K562 (cell line): ENCODE measurements around the gene DNAJC11. TPM values are rescaled to one million over a fixed set of nuclear protein-coding genes. Genes with fewer than 3 reads are reported as not detected.
A peak's percentile ranks its signal among the peaks of the same experiment; 100 is the strongest.

Experiments used
- ASH1L ChIP-seq: fragments of 450-650 bp; IDR thresholded peaks from 2 replicates; pipeline ENCODE4 v1.6.1; 2018; ENCODE audit warnings: borderline replicate concordance, mild to moderate bottlenecking, low read depth; ENCODE audit not compliant: partially characterized antibody
- CCAR2 ChIP-seq: fragments of 200-400 bp; formaldehyde crosslinking; IDR thresholded peaks from 2 replicates; pipeline ENCODE4 v1.6.1; 2017; ENCODE audit warnings: mild to moderate bottlenecking, low read depth, low read length
- CHD2 ChIP-seq: IDR thresholded peaks from 2 replicates; pipeline ENCODE4 v1.6.1; 2011; ENCODE audit warnings: low read depth, low read length
- ELF1 ChIP-seq: fragments of 200-800 bp; sonication (Bioruptor generic); IDR thresholded peaks from 2 replicates; pipeline ENCODE4 v1.6.1; 2016; ENCODE audit warnings: missing genetic modification characterization, missing compliant biosample characterization
- FOXM1 ChIP-seq, 2 experiments: fragments of 450-650 bp in 1 of 2; sonication (generic) in 1 of 2; formaldehyde crosslinking in 1 of 2; IDR thresholded peaks; 2 replicates each; pipeline versions ENCODE4 v1.6.1 to v1.9.0; 2017 to 2022; ENCODE audit warnings: low read depth in 2 of 2, mild to moderate bottlenecking in 2 of 2, missing genetic modification reagents in 1 of 2, moderate library complexity in 1 of 2
- KAT7 ChIP-seq: sonication (generic); formaldehyde crosslinking; IDR thresholded peaks from 2 replicates; pipeline ENCODE4 v1.8.0; 2022; ENCODE audit warnings: missing genetic modification reagents, mild to moderate bottlenecking, borderline replicate concordance
- KLF6 ChIP-seq: fragments of 250-450 bp; sonication (Bioruptor Pico); IDR thresholded peaks from 2 replicates; pipeline ENCODE4 v1.4.0; 2020; ENCODE audit warnings: mild to moderate bottlenecking, moderate library complexity, borderline replicate concordance
- LARP7 ChIP-seq: fragments of 450-650 bp; IDR thresholded peaks from 2 replicates; pipeline ENCODE4 v1.6.1; 2016
- MITF ChIP-seq: IDR thresholded peaks from 2 replicates; pipeline ENCODE4 v1.6.1; 2014; ENCODE audit warnings: antibody characterized with exemption
- MLX ChIP-seq, 2 experiments: fragments of 450-650 bp in 1 of 2; sonication (generic) in 1 of 2; formaldehyde crosslinking; conservative IDR thresholded peaks; 2 replicates each; pipeline versions ENCODE4 v1.4.0 to v1.8.1; 2020 to 2022; ENCODE audit warnings: mild to moderate bottlenecking in 1 of 2, missing genetic modification reagents in 1 of 2
- MTA3 ChIP-seq: fragments of 450-650 bp; formaldehyde crosslinking; IDR thresholded peaks from 2 replicates; pipeline ENCODE4 v1.6.1; 2017; ENCODE audit warnings: mild to moderate bottlenecking, borderline replicate concordance
- NFATC3 ChIP-seq: fragments of 450-650 bp; IDR thresholded peaks from 2 replicates; pipeline ENCODE4 v1.6.1; 2017; ENCODE audit warnings: mild to moderate bottlenecking
- POU5F1 ChIP-seq: fragments of 150-350 bp; IDR thresholded peaks from 2 replicates; pipeline ENCODE4 v1.6.1; 2014; ENCODE audit warnings: borderline replicate concordance, low read length, low read depth, mild to moderate bottlenecking; ENCODE audit not compliant: partially characterized antibody
- RBBP5 ChIP-seq: fragments of 200-600 bp; sonication (generic); IDR thresholded peaks from 2 replicates; pipeline ENCODE4 v1.6.1; 2012; ENCODE audit warnings: borderline replicate concordance, mild to moderate bottlenecking, low read length, control low read depth, inconsistent platforms; ENCODE audit not compliant: insufficient read depth, poor library complexity, severe bottlenecking
- RNF219 ChIP-seq: fragments of 250-450 bp; sonication (Bioruptor Pico); IDR thresholded peaks from 2 replicates; pipeline ENCODE4 v1.5.0; 2022; ENCODE audit warnings: mild to moderate bottlenecking
- SREBF2 ChIP-seq: sonication (generic); formaldehyde crosslinking; IDR thresholded peaks from 2 replicates; pipeline ENCODE4 v1.4.0; 2020; ENCODE audit warnings: mild to moderate bottlenecking, missing genetic modification reagents
- TBL1XR1 ChIP-seq, 2 experiments: IDR thresholded peaks; 2 replicates each; pipeline ENCODE4 v1.6.1; 2012; ENCODE audit warnings: improper control_type of control experiment in 2 of 2, low read length in 2 of 2, mild to moderate bottlenecking in 1 of 2
- THRB ChIP-seq: fragments of 450-650 bp; formaldehyde crosslinking; conservative IDR thresholded peaks from 2 replicates; pipeline ENCODE4 v1.4.0; 2022; ENCODE audit warnings: mild to moderate bottlenecking, missing genetic modification characterization
- ZBTB12 ChIP-seq: fragments of 250-450 bp; sonication (Bioruptor Pico); IDR thresholded peaks from 2 replicates; pipeline ENCODE4 v1.4.0; 2020
- ZC3H4 ChIP-seq: sonication (generic); formaldehyde crosslinking; IDR thresholded peaks from 2 replicates; pipeline ENCODE4 v1.9.0; 2021; ENCODE audit warnings: missing genetic modification reagents, borderline replicate concordance
- ZNF780A ChIP-seq: fragments of 250-450 bp; sonication (Bioruptor Pico); IDR thresholded peaks from 2 replicates; pipeline ENCODE4 v1.5.0; 2021; ENCODE audit warnings: mild to moderate bottlenecking
- polyA plus RNA-seq, 8 experiments: library from polyadenylated mRNA; depleted of rRNA in 4 of 8; stranded (reverse) in 5 of 8; unstranded in 3 of 8; fragments of >200 nt; fragmentation: Nextera tagmentation in 2 of 8; fragmentation: Illumina TruSeq in 1 of 8; extraction: Ambion mirVana in 2 of 8; extraction: Trizol in 1 of 8; gene quantifications; 2 replicates each; pipeline versions ENCODE4 v1.2.1 to v1.2.3, GENCODE V29; 2011 to 2014; ENCODE audit warnings: inconsistent platforms in 1 of 8, missing spikeins in 1 of 8
- total RNA-seq, 7 experiments: library from RNA; depleted of rRNA in 6 of 7; stranded (reverse); fragments of >200 nt in 6 of 7; fragmentation: Illumina TruSeq in 2 of 7; extraction: Trizol in 2 of 7; gene quantifications; 2 replicates each; pipeline versions ENCODE4 v1.2.1 to v1.2.3, GENCODE V29; 2011 to 2021; ENCODE audit warnings: low replicate concordance in 1 of 7

DNAJC11 gene
- total and polyA plus RNA-seq, 9 of the 15 experiments (the other 6 are each of a cell fraction or from before 2014, with no cell fraction given): 14.1 to 123 (median 76.6) TPM

- TF ChIP-seq ZC3H4 (CRISPR knock-in tag): no peak; the same call in 1 of the 2 replicates
- TF ChIP-seq TBL1XR1 (IDR thresholded peaks at IDR 0.05; ENCODE audit: low read length in 2 of 2): no peak; a peak in 1 of 4 replicates
- TF ChIP-seq RBBP5: peak; percentile 63
- TF ChIP-seq SREBF2 (CRISPR knock-in tag): no peak
- TF ChIP-seq KAT7: peak; percentile 71; the same call in 1 of the 2 replicates
- TF ChIP-seq POU5F1: no peak
- TF ChIP-seq FOXM1 (IDR thresholded peaks at IDR 0.05; ENCODE audit: low read depth): no peak
- no peak for TF ChIP-seq FOXM1 (CRISPR knock-in tag; IDR thresholded peaks at IDR 0.05; ENCODE audit: low read depth)
- TF ChIP-seq MLX (CRISPR knock-in tag; conservative IDR thresholded peaks at IDR 0.05): no peak
- TF ChIP-seq ASH1L: no peak
- TF ChIP-seq MITF: no peak
- TF ChIP-seq ELF1 (tag): no peak
- TF ChIP-seq ZNF780A: no peak
- no peak for TF ChIP-seq NFATC3
- no peak for TF ChIP-seq CCAR2
- no peak; the same call in 1 of the 2 replicates for TF ChIP-seq MTA3
- 0 out of 2 replicates have a peak, but pooled peaks have one; percentile 20 for TF ChIP-seq CHD2
- no peak for TF ChIP-seq LARP7
- no peak for TF ChIP-seq KLF6 (CRISPR knock-in tag)
- TF ChIP-seq THRB (CRISPR knock-in tag): no peak
- no peak for TF ChIP-seq RNF219 (CRISPR knock-in tag)
- TF ChIP-seq ZBTB12 (CRISPR knock-in tag): 0 out of 2 replicates have a peak, but pooled peaks have one; percentile 26
Observed at GRCh38 chr1:6603238-6603914, 98.2 kb downstream of the DNAJC11 start (continued).
